HG03135 (cell line): Measurements from ENCODE around the gene EPHB1.

Experiments
- ATAC-seq: cut with Tn5 transposase; IDR thresholded peaks from one replicate; pipeline ENCODE4 v1.9.1; 2021; ENCODE audit warnings: mild to moderate bottlenecking, moderate library complexity; ENCODE audit not compliant: unreplicated experiment

The EPHB1 gene

DNA sequence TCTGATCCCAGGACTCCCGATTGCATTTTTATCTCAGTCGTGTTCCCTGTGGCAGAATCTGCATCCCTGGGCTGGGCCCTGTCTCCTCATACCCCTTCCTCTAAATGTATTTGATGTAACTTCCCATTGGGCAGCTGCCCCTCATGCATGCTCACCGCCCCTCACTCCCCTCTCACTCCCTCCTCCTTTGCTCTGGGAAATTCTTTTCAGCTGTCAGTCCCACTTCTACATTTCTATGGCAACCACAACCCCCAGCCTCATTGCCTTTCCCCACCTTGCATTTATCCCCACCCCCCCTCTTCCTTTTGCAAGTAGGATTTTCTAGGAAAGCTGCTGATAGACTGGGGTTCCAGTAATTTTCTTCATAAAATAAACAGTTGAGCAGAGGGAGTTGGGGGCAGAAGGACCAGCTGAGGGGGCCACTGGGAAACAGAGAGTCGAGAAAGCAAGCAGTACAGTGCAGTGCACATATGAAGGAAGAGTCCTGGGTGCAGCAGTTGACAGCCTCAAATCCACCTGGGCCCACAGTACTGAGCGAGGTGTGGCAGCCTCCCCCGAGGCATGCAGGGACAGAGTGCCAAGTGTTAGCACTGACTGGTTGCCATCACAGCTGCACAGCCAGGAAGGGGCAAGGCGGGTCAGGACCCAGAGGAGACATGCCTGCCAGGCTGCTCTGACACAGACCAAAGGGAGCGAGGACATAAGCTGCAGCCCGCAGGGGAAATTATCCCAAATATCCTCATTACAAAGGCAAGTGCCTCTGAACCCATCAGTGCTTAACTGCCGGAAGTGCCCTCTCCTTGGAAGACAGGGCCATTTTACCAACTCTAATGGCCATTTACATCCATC is 476.3 kb downstream of the EPHB1 start:
- no peak for ATAC-seq

DNA sequence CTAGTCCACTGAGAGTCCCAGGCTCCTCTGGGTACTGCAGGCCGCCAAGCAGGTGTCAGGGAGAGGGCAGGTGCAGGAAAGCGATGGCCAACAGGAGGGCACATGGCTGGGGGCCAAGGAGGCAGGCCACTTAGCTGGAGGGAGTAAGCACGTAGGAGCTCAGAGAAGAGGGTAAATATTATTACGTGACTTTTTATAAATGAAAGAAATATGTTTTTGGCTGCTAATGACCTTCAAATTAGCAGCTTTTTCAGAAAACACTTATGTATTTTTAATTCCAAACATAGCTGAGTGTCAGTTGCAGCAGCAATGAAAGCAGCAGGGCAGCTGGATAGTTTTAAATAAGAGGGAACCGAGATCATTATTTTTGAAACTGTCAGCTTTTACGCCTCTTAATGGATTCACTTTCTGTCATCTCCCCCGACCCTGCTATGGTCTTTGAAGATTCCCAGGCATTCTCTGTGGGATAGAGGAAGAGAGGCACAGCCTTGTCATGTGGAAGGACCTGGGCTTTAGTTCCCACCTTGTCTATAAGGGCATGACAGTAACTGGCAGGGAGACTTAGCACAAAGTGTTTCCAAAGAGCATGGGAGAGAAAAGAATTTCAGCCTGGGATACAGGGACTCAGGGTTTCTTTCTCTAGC is 477.1 kb downstream of the EPHB1 start:
- no peak for ATAC-seq

DNA sequence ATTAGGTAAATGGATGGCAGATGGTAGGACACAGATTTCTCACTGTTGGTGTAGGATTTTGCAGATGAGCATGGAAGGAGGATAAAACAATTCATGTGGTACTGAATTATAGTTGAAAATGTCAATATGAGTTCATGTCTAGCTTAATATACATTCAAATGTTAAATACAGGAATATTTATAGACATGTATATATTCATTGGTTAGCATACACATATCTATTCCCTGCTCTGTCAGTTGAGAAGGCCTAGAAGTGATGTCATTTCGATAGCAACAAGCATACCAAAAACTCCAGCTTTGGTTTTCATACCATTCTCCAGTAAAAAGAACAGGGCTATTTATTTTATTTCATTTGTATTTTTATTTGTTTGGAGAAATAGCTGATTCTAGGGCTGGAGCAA is 497.1 kb downstream of the EPHB1 start:
- ATAC-seq: no peak

DNA sequence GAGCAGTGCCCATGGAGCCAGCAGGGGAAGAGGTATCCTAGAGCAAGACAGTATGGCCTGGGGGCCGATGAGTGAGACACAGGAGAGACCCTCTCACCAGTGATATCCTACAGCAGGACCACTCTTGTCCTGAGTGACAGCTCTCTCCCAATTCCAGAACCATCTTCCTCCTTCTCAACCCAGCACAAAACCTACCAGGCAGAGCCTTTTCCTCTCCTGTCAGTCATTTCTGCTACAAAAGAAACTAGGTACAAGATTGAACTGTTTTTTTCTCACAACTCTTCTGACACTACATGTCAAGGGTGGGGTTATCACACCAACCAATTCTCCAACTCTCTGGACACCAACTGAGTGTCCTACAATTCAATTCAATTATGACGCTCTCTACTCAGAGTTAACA is 506.6 kb downstream of the EPHB1 start:
- no peak for ATAC-seq

DNA sequence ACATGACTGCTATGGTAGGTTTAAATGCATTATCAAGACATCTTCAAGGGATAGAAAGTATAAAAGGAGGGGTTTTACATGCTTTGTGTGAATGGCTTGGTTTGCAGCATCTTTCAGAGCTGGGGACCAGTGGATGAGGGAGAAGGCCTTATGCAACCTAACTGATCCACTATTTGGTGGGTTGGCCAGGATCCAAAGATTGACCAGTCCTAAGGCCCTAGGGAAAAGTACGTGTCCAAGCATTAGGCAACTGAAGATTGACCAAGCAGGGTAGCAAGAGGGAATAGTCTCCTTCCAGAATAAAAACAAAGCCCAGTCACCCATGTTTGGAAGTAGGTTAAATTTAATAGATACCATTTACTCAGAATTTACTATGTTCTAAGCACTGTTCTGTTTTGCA is 509.3 kb downstream of the EPHB1 start:
- ATAC-seq: no peak
